OCI-LY1 (cell line): Measurements from ENCODE around the gene MAVS.

ENCODE experiments used
- H2AFZ ChIP-seq: fragments of 200-600 bp; sonication (generic), shearing (Covaris generic); 2 replicates; pipeline ENCODE4 v1.6.0; 2014; ENCODE audit warnings: antibody characterized with exemption, mild to moderate bottlenecking, low read length
- H3F3A ChIP-seq: fragments of 200-600 bp; sonication (generic), shearing (Covaris generic); 2 replicates; pipeline ENCODE4 v1.6.0; 2014; ENCODE audit warnings: mild to moderate bottlenecking, antibody characterized with exemption, low read length, moderate library complexity; ENCODE audit not compliant: insufficient read depth
- H3K27ac ChIP-seq: fragments of 200-600 bp; sonication (generic); 2 replicates; pipeline ENCODE4 v1.5.1; 2014; ENCODE audit warnings: low read length, mixed run types, mild to moderate bottlenecking, low read depth; ENCODE audit not compliant: poor library complexity, severe bottlenecking
- H3K27me3 ChIP-seq: fragments of 200-600 bp; sonication (generic); 2 replicates; pipeline ENCODE4 v1.6.0; 2014; ENCODE audit warnings: antibody characterized with exemption, mild to moderate bottlenecking, low read length, moderate library complexity; ENCODE audit not compliant: insufficient read depth
- H3K36me3 ChIP-seq: fragments of 200-600 bp; sonication (generic); 2 replicates; pipeline ENCODE4 v1.6.1; 2014; ENCODE audit warnings: mild to moderate bottlenecking, antibody characterized with exemption, low read length, moderate library complexity, mixed read lengths; ENCODE audit not compliant: insufficient read depth
- H3K4me1 ChIP-seq: fragments of 200-600 bp; sonication (generic); 2 replicates; pipeline ENCODE4 v1.5.1; 2014; ENCODE audit warnings: mild to moderate bottlenecking, low read length, moderate library complexity; ENCODE audit not compliant: insufficient read depth, severe bottlenecking
- H3K4me2 ChIP-seq: fragments of 200-600 bp; sonication (generic), shearing (Covaris generic); 2 replicates; pipeline ENCODE4 v1.6.1; 2014; ENCODE audit warnings: low read length
- H3K4me3 ChIP-seq: fragments of 200-600 bp; sonication (generic); 2 replicates; pipeline ENCODE4 v1.5.1; 2014; ENCODE audit warnings: low read length, low read depth, mild to moderate bottlenecking, mixed read lengths; ENCODE audit not compliant: poor library complexity, severe bottlenecking
- H3K79me2 ChIP-seq: fragments of 200-600 bp; shearing (Covaris generic); 2 replicates; pipeline ENCODE4 v1.6.1; 2016; ENCODE audit warnings: mixed run types, low read length, mixed read lengths; ENCODE audit not compliant: insufficient read depth
- H3K9ac ChIP-seq: fragments of 200-600 bp; sonication (generic), shearing (Covaris generic); 2 replicates; pipeline ENCODE4 v1.6.1; 2014; ENCODE audit warnings: mild to moderate bottlenecking, low read length, mixed read lengths
- H3K9me2 ChIP-seq: fragments of 200-600 bp; sonication (generic), shearing (Covaris generic); 2 replicates; pipeline ENCODE4 v1.6.1; 2014; ENCODE audit warnings: low read depth, mild to moderate bottlenecking, low read length, mixed read lengths
- H3K9me3 ChIP-seq: fragments of 200-600 bp; shearing (Covaris generic); 2 replicates; pipeline ENCODE4 v1.6.1; 2014; ENCODE audit warnings: low read length, mixed read lengths
- H4K20me1 ChIP-seq: fragments of 200-600 bp; sonication (generic), shearing (Covaris generic); 2 replicates; pipeline ENCODE4 v1.6.0; 2016; ENCODE audit warnings: mild to moderate bottlenecking, low read length; ENCODE audit not compliant: insufficient read depth
- EZH2 ChIP-seq: fragments of 200-600 bp; sonication (generic), shearing (Covaris generic); IDR thresholded peaks from 2 replicates; pipeline ENCODE4 v1.8.0; 2017; ENCODE audit warnings: borderline replicate concordance, mixed run types, mild to moderate bottlenecking, antibody characterized with exemption, low read length, moderate library complexity, mixed read lengths
- TF ChIP-seq, protein P1 (sequence below): fragments of 200-600 bp; sonication (generic), shearing (Covaris generic); IDR thresholded peaks from 2 replicates; pipeline ENCODE4 v1.5.1; 2017; ENCODE audit warnings: mild to moderate bottlenecking, antibody characterized with exemption, low read length, moderate library complexity, mixed read lengths

The MAVS gene

DNA sequence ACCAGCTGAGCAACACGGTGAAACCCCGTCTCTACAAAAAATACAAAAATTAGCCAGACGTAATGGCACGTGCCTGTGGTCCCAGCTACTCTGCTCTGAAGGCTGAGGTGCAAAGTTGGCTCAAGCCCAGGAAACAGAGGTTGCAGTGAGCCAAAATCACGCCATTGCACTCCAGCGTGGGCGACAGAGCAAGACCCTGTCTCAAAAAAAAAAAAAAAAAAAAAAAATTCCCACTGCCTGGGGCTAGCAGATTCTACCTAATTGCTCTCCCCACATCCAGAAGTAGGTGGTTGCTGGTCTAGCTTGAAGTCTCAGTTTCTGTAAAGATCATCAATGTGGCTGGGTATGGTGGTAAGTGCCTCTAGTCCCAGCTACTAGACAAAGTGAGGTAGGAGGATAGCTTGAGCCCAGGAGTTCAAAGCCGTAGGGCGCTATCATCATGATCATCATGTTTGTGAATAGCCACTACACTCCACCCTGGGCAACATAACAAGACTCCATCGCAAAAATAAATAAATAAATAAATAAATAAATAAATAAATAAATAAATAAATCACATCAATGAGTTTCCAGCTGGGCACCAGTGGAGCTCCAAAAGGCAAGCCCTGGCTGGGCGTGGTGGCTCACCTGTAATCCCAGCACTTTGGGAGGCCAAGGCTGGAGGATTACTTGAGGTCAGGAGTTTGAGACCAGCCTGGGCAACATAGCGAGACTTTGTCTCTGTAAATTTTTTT is 32.6 kb upstream of the MAVS start:
- Histone ChIP-seq H3K9ac (no peak overlapping the region), H3K9me3 (no peaks in the 10 kb centered on the region), H3K27me3 (no peaks in the 10 kb centered on the region; the same call in 1 of the 2 replicates), H3K79me2 (no peaks in the 10 kb centered on the region), H3K4me1 (peaks cover 30% of the 10 kb centered on the region), H3K4me3 (no peak overlapping the region), H4K20me1 (no peaks in the 10 kb centered on the region), H2AFZ (no peak overlapping the region), H3F3A (no peaks in the 10 kb centered on the region), H3K27ac (no peak overlapping the region), H3K9me2 (no peaks in the 10 kb centered on the region), H3K4me2 (no peak overlapping the region), H3K36me3 (no peaks in the 10 kb centered on the region)
- no peak for TF ChIP-seq EZH2
- TF ChIP-seq, protein P1, sequence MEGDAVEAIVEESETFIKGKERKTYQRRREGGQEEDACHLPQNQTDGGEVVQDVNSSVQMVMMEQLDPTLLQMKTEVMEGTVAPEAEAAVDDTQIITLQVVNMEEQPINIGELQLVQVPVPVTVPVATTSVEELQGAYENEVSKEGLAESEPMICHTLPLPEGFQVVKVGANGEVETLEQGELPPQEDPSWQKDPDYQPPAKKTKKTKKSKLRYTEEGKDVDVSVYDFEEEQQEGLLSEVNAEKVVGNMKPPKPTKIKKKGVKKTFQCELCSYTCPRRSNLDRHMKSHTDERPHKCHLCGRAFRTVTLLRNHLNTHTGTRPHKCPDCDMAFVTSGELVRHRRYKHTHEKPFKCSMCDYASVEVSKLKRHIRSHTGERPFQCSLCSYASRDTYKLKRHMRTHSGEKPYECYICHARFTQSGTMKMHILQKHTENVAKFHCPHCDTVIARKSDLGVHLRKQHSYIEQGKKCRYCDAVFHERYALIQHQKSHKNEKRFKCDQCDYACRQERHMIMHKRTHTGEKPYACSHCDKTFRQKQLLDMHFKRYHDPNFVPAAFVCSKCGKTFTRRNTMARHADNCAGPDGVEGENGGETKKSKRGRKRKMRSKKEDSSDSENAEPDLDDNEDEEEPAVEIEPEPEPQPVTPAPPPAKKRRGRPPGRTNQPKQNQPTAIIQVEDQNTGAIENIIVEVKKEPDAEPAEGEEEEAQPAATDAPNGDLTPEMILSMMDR, result no peak

- H3K4me1 ChIP-seq, result peaks cover 39% of the 10 kb centered on the region
- H3K36me3 ChIP-seq, result no peaks in the 10 kb centered on the region
- TF ChIP-seq, protein P1, result no peak
- no peak for TF ChIP-seq EZH2
- no peaks in the 10 kb centered on the region for H3K9me3 ChIP-seq
- H3K4me3 ChIP-seq, result no peak overlapping the region
- no peak overlapping the region for H3K9ac ChIP-seq
- H3F3A ChIP-seq, result no peaks in the 10 kb centered on the region
- H3K9me2 ChIP-seq, result no peaks in the 10 kb centered on the region
- H3K4me2 ChIP-seq, result no peak overlapping the region
- H3K27me3 ChIP-seq, result no peaks in the 10 kb centered on the region; the same call in 1 of the 2 replicates
- H3K79me2 ChIP-seq, result no peaks in the 10 kb centered on the region
- no peak overlapping the region for H3K27ac ChIP-seq
- no peaks in the 10 kb centered on the region for H4K20me1 ChIP-seq
- no peak overlapping the region for H2AFZ ChIP-seq
Observed at GRCh38 chr20:3814928-3815495, 31.6 kb upstream of the MAVS start.

DNA sequence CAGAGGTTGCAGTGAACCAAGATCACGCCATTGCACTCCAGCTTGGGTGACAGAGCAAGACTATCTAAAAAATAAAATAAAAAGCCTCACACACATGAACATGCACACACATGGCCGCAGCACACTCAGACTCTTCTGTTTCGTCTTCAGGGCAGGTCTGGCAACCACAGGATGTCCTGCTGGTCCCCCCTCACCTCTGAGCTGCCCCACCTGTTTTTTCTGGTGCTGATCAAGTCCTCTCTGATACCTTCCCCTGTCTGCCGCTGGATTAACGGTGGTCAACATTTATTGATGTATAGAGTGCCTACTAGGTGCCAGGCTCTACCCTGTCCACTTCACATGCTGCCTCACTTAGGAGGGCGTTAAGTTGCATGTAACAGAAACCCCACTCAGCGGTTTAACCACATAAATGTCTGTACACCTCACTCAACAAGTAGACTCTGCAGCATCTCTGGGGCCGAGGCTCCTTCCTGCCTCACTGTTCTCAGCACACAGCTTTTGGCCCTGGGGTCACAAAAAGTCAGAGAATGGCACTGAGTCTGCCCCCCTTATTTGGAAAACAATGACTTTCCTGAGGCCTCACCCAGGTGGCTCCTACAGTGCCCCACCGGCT is 30.8 kb upstream of the MAVS start:
- Histone ChIP-seq H3F3A (no peaks in the 10 kb centered on the region), H3K4me2 (no peak overlapping the region), H3K27me3 (no peaks in the 10 kb centered on the region; the same call in 1 of the 2 replicates), H3K9me2 (no peaks in the 10 kb centered on the region), H3K27ac (no peak overlapping the region), H3K4me3 (no peak overlapping the region), H4K20me1 (no peaks in the 10 kb centered on the region), H3K79me2 (no peaks in the 10 kb centered on the region), H3K36me3 (no peaks in the 10 kb centered on the region), H3K4me1 (peaks cover 39% of the 10 kb centered on the region), H3K9me3 (no peaks in the 10 kb centered on the region), H3K9ac (no peak overlapping the region), H2AFZ (no peak overlapping the region)
- TF ChIP-seq, protein P1, result no peak
- TF ChIP-seq EZH2, result no peak
